ENCODE results near the gene DOCK4. TPM values are rescaled to one million over a fixed set of nuclear protein-coding genes. Genes with fewer than 3 reads are reported as not detected.
A peak's percentile ranks its signal among the peaks of the same experiment; 100 is the strongest.

DOCK4 gene
- total RNA-seq, 1 donor = 31.8 TPM

- peak; percentile 30 for DNase-seq (ENCODE audit: insufficient read length, low spot score, missing footprints)
- Histone ChIP-seq H3K79me2 (ENCODE audit: insufficient read depth, low read length) (peaks cover 81% of the 10 kb centered on the region), H3K9me3 (ENCODE audit: low read depth, low read length) (no peaks in the 10 kb centered on the region), H3K4me1 (ENCODE audit: insufficient read depth, low read length) (no peaks in the 10 kb centered on the region), H4K20me1 (ENCODE audit: insufficient read depth, low read length) (peaks cover 13% of the 10 kb centered on the region), H2AFZ (ENCODE audit: low read length) (no peak overlapping the region), H3K4me3 (ENCODE audit: insufficient read depth, low read length) (no peak overlapping the region), H3K4me2 (ENCODE audit: insufficient read depth, low read length) (no peak overlapping the region), H3K36me3 (ENCODE audit: insufficient read depth, low read length) (no peaks in the 10 kb centered on the region), H3K27me3 (ENCODE audit: insufficient read depth, low read length) (no peaks in the 10 kb centered on the region), H3K27ac (ENCODE audit: low read depth, low read length) (no peak overlapping the region)
- TF ChIP-seq, protein P1, sequence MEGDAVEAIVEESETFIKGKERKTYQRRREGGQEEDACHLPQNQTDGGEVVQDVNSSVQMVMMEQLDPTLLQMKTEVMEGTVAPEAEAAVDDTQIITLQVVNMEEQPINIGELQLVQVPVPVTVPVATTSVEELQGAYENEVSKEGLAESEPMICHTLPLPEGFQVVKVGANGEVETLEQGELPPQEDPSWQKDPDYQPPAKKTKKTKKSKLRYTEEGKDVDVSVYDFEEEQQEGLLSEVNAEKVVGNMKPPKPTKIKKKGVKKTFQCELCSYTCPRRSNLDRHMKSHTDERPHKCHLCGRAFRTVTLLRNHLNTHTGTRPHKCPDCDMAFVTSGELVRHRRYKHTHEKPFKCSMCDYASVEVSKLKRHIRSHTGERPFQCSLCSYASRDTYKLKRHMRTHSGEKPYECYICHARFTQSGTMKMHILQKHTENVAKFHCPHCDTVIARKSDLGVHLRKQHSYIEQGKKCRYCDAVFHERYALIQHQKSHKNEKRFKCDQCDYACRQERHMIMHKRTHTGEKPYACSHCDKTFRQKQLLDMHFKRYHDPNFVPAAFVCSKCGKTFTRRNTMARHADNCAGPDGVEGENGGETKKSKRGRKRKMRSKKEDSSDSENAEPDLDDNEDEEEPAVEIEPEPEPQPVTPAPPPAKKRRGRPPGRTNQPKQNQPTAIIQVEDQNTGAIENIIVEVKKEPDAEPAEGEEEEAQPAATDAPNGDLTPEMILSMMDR (IDR thresholded peaks at IDR 0.05; ENCODE audit: extremely low read depth, low read depth, low read length) = no peak
These were observed 21.0 kb downstream of the DOCK4 start for GRCh38 chr7:112185005-112185834.

DNA sequence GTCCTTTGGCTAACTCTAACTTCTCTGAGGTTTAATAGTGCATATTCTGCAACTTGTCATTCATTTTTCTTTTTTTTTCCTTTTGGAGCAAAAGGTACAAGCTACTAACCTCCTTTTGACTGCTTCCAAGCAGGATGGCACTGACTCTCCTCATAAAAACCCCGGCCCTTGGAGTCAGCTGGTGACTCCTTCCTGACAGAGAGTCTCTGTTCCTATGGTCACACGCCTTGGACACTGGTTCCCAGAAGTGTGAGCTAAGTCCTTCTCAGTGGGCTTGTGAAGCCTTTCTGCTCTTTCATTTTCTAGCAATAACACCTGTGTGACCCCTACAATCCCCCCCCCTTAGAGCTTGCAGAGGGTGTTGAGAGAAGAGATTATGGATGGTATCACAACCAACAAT is 21.7 kb downstream of the DOCK4 start:
- Histone ChIP-seq H4K20me1 (ENCODE audit: insufficient read depth, low read length) (peaks cover 13% of the 10 kb centered on the region), H2AFZ (ENCODE audit: low read length) (no peak overlapping the region), H3K4me3 (ENCODE audit: insufficient read depth, low read length) (no peak overlapping the region), H3K4me2 (ENCODE audit: insufficient read depth, low read length) (no peak overlapping the region), H3K4me1 (ENCODE audit: insufficient read depth, low read length) (no peaks in the 10 kb centered on the region), H3K36me3 (ENCODE audit: insufficient read depth, low read length) (no peaks in the 10 kb centered on the region), H3K79me2 (ENCODE audit: insufficient read depth, low read length) (peaks cover 79% of the 10 kb centered on the region), H3K27ac (ENCODE audit: low read depth, low read length) (no peak overlapping the region), H3K9me3 (ENCODE audit: low read depth, low read length) (no peaks in the 10 kb centered on the region), H3K27me3 (ENCODE audit: insufficient read depth, low read length) (no peaks in the 10 kb centered on the region)
- TF ChIP-seq, protein P1 (IDR thresholded peaks at IDR 0.05; ENCODE audit: extremely low read depth, low read depth, low read length) = no peak
- DNase-seq (ENCODE audit: insufficient read length, low spot score, missing footprints) = no peak

DNA sequence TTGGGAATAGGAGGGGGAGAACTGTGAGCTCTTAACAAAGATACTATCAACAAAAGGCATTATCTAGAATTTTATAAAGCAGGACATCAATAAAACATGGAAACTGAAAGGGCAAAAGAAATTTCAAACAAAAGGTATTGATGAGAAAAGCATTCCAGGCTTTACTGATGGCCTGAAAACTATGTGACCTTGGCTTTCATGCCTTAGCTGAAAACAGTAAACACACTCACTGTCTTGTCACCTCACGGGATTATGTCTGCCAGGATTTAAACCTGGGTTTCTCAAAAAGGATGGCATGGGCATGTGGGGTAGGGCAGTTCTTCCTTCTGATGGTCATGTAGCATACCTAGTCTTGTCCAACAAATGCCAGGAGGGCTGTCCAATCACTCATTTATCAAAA is 22.9 kb downstream of the DOCK4 start:
- H3K4me1 ChIP-seq (ENCODE audit: insufficient read depth, low read length) = no peaks in the 10 kb centered on the region
- no peaks in the 10 kb centered on the region for H3K9me3 ChIP-seq (ENCODE audit: low read depth, low read length)
- TF ChIP-seq, protein P1 (IDR thresholded peaks at IDR 0.05; ENCODE audit: extremely low read depth, low read depth, low read length) = no peak
- no peak overlapping the region for H3K4me3 ChIP-seq (ENCODE audit: insufficient read depth, low read length)
- H3K36me3 ChIP-seq (ENCODE audit: insufficient read depth, low read length) = no peaks in the 10 kb centered on the region
- peaks cover 13% of the 10 kb centered on the region for H4K20me1 ChIP-seq (ENCODE audit: insufficient read depth, low read length)
- no peaks in the 10 kb centered on the region for H3K27me3 ChIP-seq (ENCODE audit: insufficient read depth, low read length)
- no peak overlapping the region for H3K27ac ChIP-seq (ENCODE audit: low read depth, low read length)
- no peak overlapping the region for H3K4me2 ChIP-seq (ENCODE audit: insufficient read depth, low read length)
- H3K79me2 ChIP-seq (ENCODE audit: insufficient read depth, low read length) = peaks cover 81% of the 10 kb centered on the region
- H2AFZ ChIP-seq (ENCODE audit: low read length) = no peak overlapping the region
- DNase-seq (ENCODE audit: insufficient read length, low spot score, missing footprints) = no peak

GRCh38 chr7:112182749-112183148 is 23.4 kb downstream of the DOCK4 start:
- H2AFZ ChIP-seq (ENCODE audit: low read length) = no peak overlapping the region
- no peaks in the 10 kb centered on the region for H3K9me3 ChIP-seq (ENCODE audit: low read depth, low read length)
- H3K36me3 ChIP-seq (ENCODE audit: insufficient read depth, low read length) = no peaks in the 10 kb centered on the region
- peaks cover 82% of the 10 kb centered on the region for H3K79me2 ChIP-seq (ENCODE audit: insufficient read depth, low read length)
- peaks cover 13% of the 10 kb centered on the region for H4K20me1 ChIP-seq (ENCODE audit: insufficient read depth, low read length)
- TF ChIP-seq, protein P1 (IDR thresholded peaks at IDR 0.05; ENCODE audit: extremely low read depth, low read depth, low read length) = no peak
- no peak overlapping the region for H3K4me3 ChIP-seq (ENCODE audit: insufficient read depth, low read length)
- H3K4me1 ChIP-seq (ENCODE audit: insufficient read depth, low read length) = no peaks in the 10 kb centered on the region
- no peak overlapping the region for H3K4me2 ChIP-seq (ENCODE audit: insufficient read depth, low read length)
- H3K27ac ChIP-seq (ENCODE audit: low read depth, low read length) = no peak overlapping the region
- no peaks in the 10 kb centered on the region for H3K27me3 ChIP-seq (ENCODE audit: insufficient read depth, low read length)
- DNase-seq (ENCODE audit: insufficient read length, low spot score, missing footprints) = peak; percentile 25
